ENCODE results near the gene OBSCN.

The OBSCN gene

DNA sequence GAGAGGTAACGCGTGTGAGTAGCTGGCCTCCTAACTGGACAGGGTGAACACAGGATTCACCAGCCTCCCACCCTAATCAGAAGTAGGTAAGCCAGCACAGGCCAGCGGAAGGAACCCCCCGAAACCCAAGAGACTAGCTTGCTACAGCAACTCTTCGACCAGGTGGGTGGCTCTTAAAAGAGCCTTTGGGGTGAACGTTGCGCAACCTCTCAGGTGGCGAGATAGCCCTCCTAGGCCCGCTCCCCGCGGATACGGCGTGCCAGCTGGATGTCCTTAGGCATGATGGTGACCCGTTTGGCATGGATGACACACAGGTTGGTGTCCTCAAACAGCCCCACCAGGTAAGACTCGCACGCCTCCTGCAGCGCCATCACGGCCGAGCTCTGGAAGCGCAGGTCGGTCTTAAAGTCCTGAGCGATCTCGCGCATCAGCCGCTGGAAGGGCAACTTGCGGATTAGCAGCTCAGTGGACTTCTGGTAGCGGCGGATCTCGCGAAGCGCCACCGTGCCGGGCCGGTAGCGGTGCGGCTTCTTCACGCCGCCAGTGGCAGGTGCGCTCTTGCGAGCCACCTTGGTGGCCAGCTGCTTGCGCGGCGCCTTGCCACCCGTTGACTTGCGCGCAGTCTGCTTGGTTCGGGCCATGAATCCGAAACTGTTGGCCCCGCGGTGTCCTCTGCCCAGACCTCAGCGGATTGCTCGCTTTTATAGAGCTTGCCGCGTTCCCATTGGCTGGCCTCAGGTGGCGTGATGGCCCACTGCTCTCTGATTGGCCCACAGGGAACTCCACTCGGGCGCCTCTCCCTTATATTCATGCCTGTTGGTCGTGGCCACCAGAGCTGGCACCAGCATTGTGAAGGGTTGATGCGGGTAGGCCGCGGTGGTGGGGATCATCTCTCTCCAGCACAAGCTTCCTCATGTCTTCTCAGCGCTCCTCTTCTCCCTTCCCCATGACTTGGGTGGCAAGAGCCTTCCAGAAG is 217.1 kb downstream of the OBSCN start:
- Histone ChIP-seq H3K27me3 (ENCODE audit: control insufficient read depth, insufficient read depth, low read length) (peaks cover 21% of the 10 kb centered on the region), H3K4me1 (ENCODE audit: control insufficient read depth, insufficient read depth, low read length) (no peaks in the 10 kb centered on the region), H3K36me3 (ENCODE audit: control insufficient read depth, insufficient read depth, low read length) (no peaks in the 10 kb centered on the region), H3K4me3 (ENCODE audit: low read depth, low read length) (no peak overlapping the region), H3K9me3 (ENCODE audit: control insufficient read depth, insufficient read depth, low read length) (no peaks in the 10 kb centered on the region), H3K9ac (ENCODE audit: low read depth, low read length) (no peak overlapping the region)

DNA sequence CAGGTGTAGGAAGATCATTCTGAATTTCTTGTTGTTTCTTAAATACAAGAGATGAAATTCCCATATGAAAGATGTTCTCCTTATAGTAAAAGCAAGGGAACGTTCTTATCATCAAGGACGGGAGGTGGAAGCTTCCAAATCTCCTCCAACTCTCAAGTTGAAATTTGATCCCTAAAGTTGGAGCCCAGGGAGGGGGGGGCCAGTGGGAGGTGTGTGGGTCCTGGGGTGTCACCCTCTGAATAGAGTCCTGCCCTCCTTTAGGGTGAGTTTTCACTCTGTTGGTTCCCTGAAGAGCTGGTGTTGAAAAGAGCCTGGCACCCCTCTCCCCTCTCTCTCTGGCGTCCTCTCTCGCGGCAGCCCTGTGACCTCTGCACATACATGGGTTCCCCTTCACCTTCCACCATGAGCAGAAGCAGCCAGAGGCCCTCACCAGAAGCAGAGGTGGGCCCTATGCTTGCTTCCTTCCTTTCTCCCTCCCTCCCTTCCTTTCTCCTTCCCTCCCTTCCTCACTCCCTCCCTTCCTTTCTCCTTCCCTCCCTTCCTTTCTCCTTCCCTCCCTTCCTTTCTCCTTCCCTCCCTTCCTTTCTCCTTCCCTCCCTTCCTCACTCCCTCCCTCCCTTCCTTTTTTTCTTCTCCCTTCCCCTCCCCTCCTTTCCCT is 218.8 kb downstream of the OBSCN start:
- Histone ChIP-seq H3K36me3 (ENCODE audit: control insufficient read depth, insufficient read depth, low read length) (no peaks in the 10 kb centered on the region), H3K9ac (ENCODE audit: low read depth, low read length) (no peak overlapping the region), H3K9me3 (ENCODE audit: control insufficient read depth, insufficient read depth, low read length) (no peaks in the 10 kb centered on the region), H3K4me1 (ENCODE audit: control insufficient read depth, insufficient read depth, low read length) (no peaks in the 10 kb centered on the region), H3K27me3 (ENCODE audit: control insufficient read depth, insufficient read depth, low read length) (peaks cover 20% of the 10 kb centered on the region), H3K4me3 (ENCODE audit: low read depth, low read length) (no peak overlapping the region)

DNA sequence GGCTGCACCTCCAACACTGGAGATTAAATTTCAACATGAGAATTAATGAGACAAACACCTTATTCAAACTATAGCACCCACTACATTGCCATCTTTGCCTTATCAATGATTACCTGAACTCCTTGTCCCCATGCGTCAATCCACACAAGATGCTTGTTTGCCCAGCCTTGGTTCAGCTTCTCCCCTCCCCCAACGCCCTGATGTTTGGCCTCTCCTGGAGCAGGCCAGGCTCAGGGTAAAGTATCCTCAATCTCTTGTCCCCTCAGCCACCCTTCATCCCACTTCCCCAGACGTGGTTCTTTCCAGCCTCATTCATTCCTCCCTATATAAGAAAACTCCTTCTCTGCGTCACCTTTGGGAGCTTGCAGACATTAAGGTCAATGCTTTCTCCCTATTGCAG is 220.6 kb downstream of the OBSCN start:
- peaks cover 9% of the 10 kb centered on the region for H3K27me3 ChIP-seq (ENCODE audit: control insufficient read depth, insufficient read depth, low read length)
- no peak overlapping the region for H3K4me3 ChIP-seq (ENCODE audit: low read depth, low read length)
- H3K9me3 ChIP-seq (ENCODE audit: control insufficient read depth, insufficient read depth, low read length), result no peaks in the 10 kb centered on the region
- H3K9ac ChIP-seq (ENCODE audit: low read depth, low read length), result no peak overlapping the region
- no peaks in the 10 kb centered on the region for H3K4me1 ChIP-seq (ENCODE audit: control insufficient read depth, insufficient read depth, low read length)
- no peaks in the 10 kb centered on the region for H3K36me3 ChIP-seq (ENCODE audit: control insufficient read depth, insufficient read depth, low read length)
